Transverse colon (tissue), 4 donors: ENCODE data around the gene HPRT1. TPM values are rescaled to one million over a fixed set of nuclear protein-coding genes. Genes with fewer than 3 reads are reported as not detected.

ENCODE experiments used
- DNase-seq: peaks from one replicate; pipeline ENCODE4 v3.0.0-alpha.2; 2019
- H3K27ac ChIP-seq, 4 donors: fragments of 200-600 bp; sonication (generic); 2 replicates each; pipeline ENCODE4 v1.5.1; 2016 to 2018; ENCODE audit warnings: inconsistent platforms in 4 of 4
- H3K27me3 ChIP-seq: fragments of 200-600 bp; sonication (generic); 2 replicates; pipeline ENCODE4 v1.5.1; 2017; ENCODE audit warnings: inconsistent platforms
- H3K36me3 ChIP-seq, 4 donors: fragments of 200-600 bp; sonication (generic); 2 replicates each; pipeline ENCODE4 v1.5.1; 2017 to 2019; ENCODE audit warnings: inconsistent platforms in 4 of 4
- H3K4me1 ChIP-seq, 4 donors: fragments of 200-600 bp; sonication (generic); 2 replicates each; pipeline ENCODE4 v1.5.1; 2017 to 2020; ENCODE audit warnings: inconsistent platforms in 4 of 4
- H3K4me3 ChIP-seq, 4 donors: fragments of 200-600 bp; sonication (generic); 1 replicate in 1 of 4; 2 replicates in 3 of 4; pipeline versions ENCODE4 v1.5.1 to v1.6.1; 2017 to 2019; ENCODE audit warnings: inconsistent platforms in 4 of 4
- H3K9me3 ChIP-seq, 2 donors: fragments of 200-600 bp; sonication (generic); 2 replicates each; pipeline ENCODE4 v1.5.1; 2017 to 2019; ENCODE audit warnings: inconsistent platforms in 2 of 2
- EP300 ChIP-seq: sonication (generic); formaldehyde crosslinking; IDR thresholded peaks from one replicate; pipeline ENCODE4 v1.6.1; 2017; ENCODE audit warnings: antibody characterized with exemption, low read depth
- POLR2A ChIP-seq: fragments of 450-650 bp; IDR thresholded peaks from one replicate; pipeline ENCODE4 v1.6.1; 2016; ENCODE audit warnings: antibody characterized with exemption, mild to moderate bottlenecking, moderate library complexity
- POLR2AphosphoS5 ChIP-seq, 3 donors: sonication (generic); formaldehyde crosslinking; IDR thresholded peaks; one replicate each; pipeline ENCODE4 v1.6.1; 2016; ENCODE audit warnings: antibody characterized with exemption in 3 of 3
- WGBS, 2 donors: methylation state at CpG; one replicate each; pipeline ENCODE4 v1.1.5; 2018; ENCODE audit warnings: low coverage in 1 of 2; 5-methylcytosine and 5-hydroxymethylcytosine counted together
- in situ Hi-C, 4 donors: fragments of 200-750 bp; cut with MboI; loops; one replicate each; pipeline versions ENCODE4 v1.15.0 to v1.15.1; 2017; ENCODE audit warnings: low sequenced_read_pairs in 3 of 4, low pct_ligation_motif_present in 1 of 4, low pct_unique_long_range_greater_than_20kb in 1 of 4
- intact Hi-C: fragments of 100-400 bp; cut with DNase I; formaldehyde crosslinking; loops from one replicate; pipeline ENCODE4 v1.15.1; 2023; ENCODE audit warnings: low total_unique reads
- total RNA-seq, 4 donors: library from RNA; depleted of rRNA; stranded (reverse); fragments of >200 nt; gene quantifications; one replicate each; pipeline ENCODE4 v1.1.0, GENCODE V29; 2016
- TF ChIP-seq, protein P1 (sequence below), 5 experiments: fragments of 200-600 bp in 3 of 5; fragments of 450-650 bp in 2 of 5; sonication (generic) in 3 of 5; IDR thresholded peaks; 1 replicate in 2 of 5; 2 replicates in 3 of 5; pipeline ENCODE4 v1.5.1; 2016 to 2017; ENCODE audit warnings: antibody characterized with exemption in 5 of 5, inconsistent platforms in 3 of 5, mild to moderate bottlenecking in 2 of 5, moderate library complexity in 1 of 5

HPRT1 gene
- total RNA-seq, 4 donors from 2014 or later, result 10.1 to 16.1 (median 11.9) TPM

GRCh38 chrX:134423606-134424005 is 36.4 kb upstream of the HPRT1 start:
- no peak overlapping the region for H3K4me3 ChIP-seq
- no peaks in the 10 kb centered on the region for H3K36me3 ChIP-seq
- in situ Hi-C loops, result no loop called here
- no peak overlapping the region for H3K27ac ChIP-seq
- TF ChIP-seq, protein P1, sequence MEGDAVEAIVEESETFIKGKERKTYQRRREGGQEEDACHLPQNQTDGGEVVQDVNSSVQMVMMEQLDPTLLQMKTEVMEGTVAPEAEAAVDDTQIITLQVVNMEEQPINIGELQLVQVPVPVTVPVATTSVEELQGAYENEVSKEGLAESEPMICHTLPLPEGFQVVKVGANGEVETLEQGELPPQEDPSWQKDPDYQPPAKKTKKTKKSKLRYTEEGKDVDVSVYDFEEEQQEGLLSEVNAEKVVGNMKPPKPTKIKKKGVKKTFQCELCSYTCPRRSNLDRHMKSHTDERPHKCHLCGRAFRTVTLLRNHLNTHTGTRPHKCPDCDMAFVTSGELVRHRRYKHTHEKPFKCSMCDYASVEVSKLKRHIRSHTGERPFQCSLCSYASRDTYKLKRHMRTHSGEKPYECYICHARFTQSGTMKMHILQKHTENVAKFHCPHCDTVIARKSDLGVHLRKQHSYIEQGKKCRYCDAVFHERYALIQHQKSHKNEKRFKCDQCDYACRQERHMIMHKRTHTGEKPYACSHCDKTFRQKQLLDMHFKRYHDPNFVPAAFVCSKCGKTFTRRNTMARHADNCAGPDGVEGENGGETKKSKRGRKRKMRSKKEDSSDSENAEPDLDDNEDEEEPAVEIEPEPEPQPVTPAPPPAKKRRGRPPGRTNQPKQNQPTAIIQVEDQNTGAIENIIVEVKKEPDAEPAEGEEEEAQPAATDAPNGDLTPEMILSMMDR (IDR thresholded peaks at IDR 0.05), result no peak
- TF ChIP-seq POLR2A, result no peak
- TF ChIP-seq POLR2AphosphoS5 (IDR thresholded peaks at IDR 0.05), result no peak
- TF ChIP-seq EP300, result no peak
- no peaks in the 10 kb centered on the region for H3K9me3 ChIP-seq
- 41% methylated on average over 5 of the region's 5 CpGs; no CpG with 5 or more reads in 1 of the 2 donors for WGBS, 2 donors
- H3K4me1 ChIP-seq, result no peaks in the 10 kb centered on the region
- DNase-seq, result no peak
- H3K27me3 ChIP-seq, result no peaks in the 10 kb centered on the region
- intact Hi-C loops, result no loop called here

DNA sequence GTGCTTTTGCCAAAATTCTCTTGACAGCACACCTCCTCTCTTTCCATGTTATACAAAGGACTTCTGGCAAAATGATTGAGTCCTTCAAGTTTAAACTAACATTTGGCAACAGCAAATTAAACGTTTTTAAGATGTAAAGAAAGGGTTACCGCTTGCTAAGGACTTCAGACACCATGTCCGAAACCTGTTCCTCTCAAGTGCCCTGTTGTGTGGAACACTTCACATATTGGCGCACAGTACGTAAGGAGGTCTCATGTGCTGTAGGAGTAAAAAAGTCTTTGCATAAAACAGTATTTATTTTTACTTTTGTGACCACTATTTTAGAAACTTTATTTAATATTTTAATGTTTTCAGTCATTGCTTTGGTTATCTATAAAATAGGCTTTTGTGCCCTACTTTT is 33.7 kb upstream of the HPRT1 start:
- DNase-seq, result no peak
- no peak overlapping the region for H3K4me3 ChIP-seq
- no peaks in the 10 kb centered on the region for H3K9me3 ChIP-seq
- H3K36me3 ChIP-seq, result no peaks in the 10 kb centered on the region
- in situ Hi-C loops, result no loop called here
- intact Hi-C loops, result no loop called here
- no peaks in the 10 kb centered on the region for H3K27me3 ChIP-seq
- H3K27ac ChIP-seq, result no peak overlapping the region
- H3K4me1 ChIP-seq, result no peaks in the 10 kb centered on the region
- WGBS, 2 donors, result 81 to 100% methylated on average over 3 to 5 of the region's 5 CpGs
- TF ChIP-seq POLR2A (no peak), POLR2AphosphoS5 (IDR thresholded peaks at IDR 0.05) (no peak), EP300 (no peak)
- TF ChIP-seq, protein P1 (IDR thresholded peaks at IDR 0.05), result no peak

- no peaks in the 10 kb centered on the region for H3K27me3 ChIP-seq
- DNase-seq, result no peak
- H3K4me3 ChIP-seq, result no peak overlapping the region
- no peaks in the 10 kb centered on the region for H3K9me3 ChIP-seq
- H3K27ac ChIP-seq, result no peak overlapping the region
- 67% methylated on average over 1 to 2 of the region's 2 CpGs for WGBS, 2 donors
- in situ Hi-C loops (no loop called here), intact Hi-C loops (no loop called here)
- TF ChIP-seq, protein P1 (IDR thresholded peaks at IDR 0.05), result no peak
- TF ChIP-seq EP300, result no peak
- TF ChIP-seq POLR2A, result no peak
- no peak for TF ChIP-seq POLR2AphosphoS5 (IDR thresholded peaks at IDR 0.05)
- H3K4me1 ChIP-seq, result no peaks in the 10 kb centered on the region
- no peaks in the 10 kb centered on the region for H3K36me3 ChIP-seq
Measured at GRCh38 chrX:134431894-134432293, 28.1 kb upstream of the HPRT1 start.

DNA sequence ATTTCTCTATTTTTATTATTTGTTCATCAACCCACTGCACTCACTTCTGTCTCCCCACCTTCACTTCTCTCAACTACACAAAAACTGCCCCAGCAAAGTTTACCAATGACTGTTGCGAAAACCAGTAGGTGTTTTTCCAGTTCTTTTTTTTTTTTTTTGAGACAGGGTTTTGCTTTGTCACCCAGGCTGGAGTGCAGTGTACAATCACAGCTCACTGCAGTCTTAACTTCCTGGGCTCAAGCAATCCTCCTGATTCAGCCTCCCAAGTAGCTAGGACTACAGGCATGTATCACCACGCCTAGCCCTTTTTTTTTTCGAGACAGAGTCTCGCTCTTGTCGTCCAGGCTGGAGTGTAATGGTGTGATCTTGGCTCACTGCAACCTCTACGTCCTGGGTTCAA is 24.1 kb upstream of the HPRT1 start:
- H3K27me3 ChIP-seq, result no peaks in the 10 kb centered on the region
- in situ Hi-C loops (no loop called here), intact Hi-C loops (no loop called here)
- no peaks in the 10 kb centered on the region for H3K9me3 ChIP-seq
- H3K4me3 ChIP-seq, result no peak overlapping the region
- no peaks in the 10 kb centered on the region for H3K4me1 ChIP-seq
- WGBS, 2 donors, result 93 to 100% methylated on average over 1 to 6 of the region's 6 CpGs
- H3K36me3 ChIP-seq, result no peaks in the 10 kb centered on the region
- TF ChIP-seq POLR2A (no peak), POLR2AphosphoS5 (IDR thresholded peaks at IDR 0.05) (no peak), EP300 (no peak)
- TF ChIP-seq, protein P1 (IDR thresholded peaks at IDR 0.05), result no peak
- DNase-seq, result no peak
- H3K27ac ChIP-seq, result no peak overlapping the region
